Suppressor macrophage treated with lipopolysaccharide for 1 hour (primary cell): ENCODE measurements around the gene ZNF322.
"Not testable (repeated sequence)": the region's sequence is repeated elsewhere in the genome, so short reads cannot be mapped to it uniquely, and the experiment has no call there.

Experiments used
- DNase-seq, 3 donors: peaks; one replicate each; pipeline ENCODE4 v3.0.0-alpha.2; 2020 to 2022

ZNF322 gene

DNA sequence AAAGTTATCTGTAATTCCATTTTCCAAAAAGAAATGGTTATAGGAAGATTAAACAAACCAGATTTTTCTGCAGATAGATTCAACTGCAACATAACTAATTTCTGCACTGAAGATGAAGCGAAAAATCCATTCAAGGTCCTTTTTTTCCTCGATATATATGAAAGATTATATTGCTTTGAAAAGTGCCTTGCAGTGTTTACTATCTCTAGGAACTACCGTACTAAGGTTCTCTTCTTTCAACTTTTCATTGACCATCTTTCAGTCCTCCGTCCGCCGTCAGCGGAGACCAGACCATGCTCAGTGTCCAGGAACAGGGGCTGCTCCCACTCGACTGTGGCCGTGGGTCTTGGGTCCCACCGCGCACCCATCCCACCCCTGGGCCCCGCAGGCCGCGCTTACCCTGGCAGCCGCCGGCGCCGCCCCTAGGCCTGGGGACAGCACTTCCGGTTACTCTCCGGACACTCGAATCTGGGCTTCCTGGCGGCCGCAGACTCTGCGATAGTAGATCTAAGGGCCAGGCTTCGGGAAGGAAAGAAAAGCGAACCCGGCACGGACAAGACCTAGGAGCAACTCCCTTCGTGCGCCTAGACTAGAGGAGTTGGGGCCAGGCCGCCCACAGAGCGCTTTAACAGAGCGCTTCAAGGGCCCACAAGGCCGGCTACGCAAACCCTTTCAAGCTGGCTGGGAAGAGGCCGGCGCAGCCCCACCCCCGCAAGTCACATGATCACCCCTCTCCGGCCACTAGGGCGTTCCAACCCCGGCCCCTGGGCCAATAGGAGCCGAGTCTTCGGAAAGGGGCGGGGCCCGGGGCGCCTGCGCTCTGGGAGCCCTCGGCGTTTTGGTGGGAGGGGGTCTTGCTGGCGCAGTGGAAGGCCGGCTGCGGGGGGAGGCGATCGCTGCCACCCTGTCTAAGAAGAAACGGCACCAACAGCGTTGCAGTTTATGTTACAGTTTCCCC lies at the start of gene ZNF322:
Gene ZNF322, minus strand, starts transcription at position 705 of the 958 bp plus-strand sequence. CDS start 21,193 bp downstream, outside the sequence.
- peak; percentile 94 to 98 (median 95) for DNase-seq

DNA sequence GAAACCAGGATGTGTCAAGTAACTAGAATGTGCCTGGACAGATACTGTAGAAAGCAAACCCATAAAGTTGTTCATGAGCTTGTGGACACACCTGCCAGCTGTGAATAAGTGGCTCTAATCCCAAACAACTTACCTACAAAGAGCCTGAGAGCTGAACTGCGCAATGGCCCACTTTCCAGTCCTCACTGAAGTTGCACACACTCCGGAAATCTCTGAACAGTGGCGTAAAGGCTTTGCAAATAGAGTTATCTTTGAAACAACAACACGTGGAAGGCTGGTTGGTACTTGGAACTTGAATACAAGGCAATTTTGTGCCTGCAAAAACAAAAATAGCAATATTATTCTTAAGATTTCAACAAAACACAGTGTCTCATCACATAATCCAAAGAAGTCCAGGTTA lies 46.2 kb upstream of the ZNF322 start:
- not testable (repeated sequence) for DNase-seq

GRCh38 chr6:26705352-26705751 lies 45.8 kb upstream of the ZNF322 start:
- not testable (repeated sequence) for DNase-seq

DNA sequence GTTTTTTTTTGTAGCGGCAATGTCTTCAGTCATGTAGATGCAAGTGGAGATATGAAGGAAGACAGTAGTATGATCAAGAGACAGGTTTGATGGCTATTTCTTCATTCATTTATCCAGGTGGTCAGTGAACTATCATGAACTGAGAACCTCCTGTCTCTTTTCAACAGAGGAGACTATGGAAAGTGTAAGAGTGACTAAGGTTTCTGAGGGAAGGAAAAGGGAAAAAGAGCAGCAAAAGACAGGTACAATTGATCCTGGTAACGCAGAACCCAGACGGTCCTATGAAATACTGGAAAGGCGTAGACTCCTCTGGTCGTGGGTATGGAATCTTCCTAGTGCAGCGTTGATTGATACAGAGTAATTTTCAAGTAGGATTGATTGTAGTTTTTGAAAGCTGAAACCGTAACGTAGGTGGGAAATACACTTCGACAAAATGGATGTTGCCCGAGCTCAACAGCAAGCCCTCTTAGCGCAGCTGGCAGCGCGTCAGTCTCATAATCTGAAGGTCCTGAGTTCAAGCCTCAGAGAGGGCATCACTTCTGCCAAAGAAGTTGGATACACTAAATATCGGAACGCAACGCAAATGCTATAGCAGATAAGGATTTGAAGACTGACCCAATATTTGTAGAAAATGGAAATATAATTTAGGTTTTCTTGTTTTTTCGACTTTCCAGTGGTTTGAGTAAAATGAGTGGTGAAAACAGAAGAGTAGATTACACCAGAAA lies 41.6 kb upstream of the ZNF322 start:
- DNase-seq = not testable (repeated sequence)

GRCh38 chr6:26697496-26697895 lies 38.0 kb upstream of the ZNF322 start:
- DNase-seq = not testable (repeated sequence)

- not testable (repeated sequence) for DNase-seq
Observed at GRCh38 chr6:26689324-26689947, 29.9 kb upstream of the ZNF322 start.

- not testable (repeated sequence) for DNase-seq
Observed at GRCh38 chr6:26682435-26683042, 23.0 kb upstream of the ZNF322 start.

GRCh38 chr6:26673287-26673686 lies 13.7 kb upstream of the ZNF322 start:
- DNase-seq = not testable (repeated sequence)

DNA sequence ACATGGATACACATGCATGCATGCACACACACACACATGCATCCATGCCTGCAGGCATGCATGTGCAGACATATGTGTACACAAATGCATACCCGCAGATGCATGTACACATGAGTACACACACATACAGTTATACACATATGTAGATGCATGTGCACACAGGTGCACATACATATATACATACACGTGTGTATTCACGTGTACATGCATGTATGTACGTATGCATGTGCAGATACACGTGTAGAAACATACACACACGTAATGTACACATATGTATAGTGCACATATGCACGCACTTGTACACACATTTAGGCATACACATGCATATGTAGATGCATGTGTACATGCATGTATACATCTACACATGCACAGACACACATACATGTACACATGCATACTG lies 11.0 kb upstream of the ZNF322 start:
- not testable (repeated sequence) for DNase-seq

DNA sequence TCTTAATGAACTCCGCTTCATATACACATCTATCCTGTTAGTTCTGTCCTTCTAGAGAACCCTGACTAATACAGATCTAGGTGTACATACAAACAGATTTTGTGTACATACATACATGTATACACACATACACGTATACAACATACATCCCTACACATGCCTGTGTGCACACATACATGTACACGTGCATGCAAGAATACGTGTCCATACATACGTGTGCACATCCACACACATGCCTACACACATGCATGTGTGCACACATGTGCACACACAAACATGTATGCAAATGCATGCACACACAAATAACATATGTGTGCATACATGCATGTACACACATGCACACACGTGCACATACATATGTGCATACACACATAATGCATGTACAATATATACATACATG lies 10.5 kb upstream of the ZNF322 start:
- DNase-seq = not testable (repeated sequence)

DNA sequence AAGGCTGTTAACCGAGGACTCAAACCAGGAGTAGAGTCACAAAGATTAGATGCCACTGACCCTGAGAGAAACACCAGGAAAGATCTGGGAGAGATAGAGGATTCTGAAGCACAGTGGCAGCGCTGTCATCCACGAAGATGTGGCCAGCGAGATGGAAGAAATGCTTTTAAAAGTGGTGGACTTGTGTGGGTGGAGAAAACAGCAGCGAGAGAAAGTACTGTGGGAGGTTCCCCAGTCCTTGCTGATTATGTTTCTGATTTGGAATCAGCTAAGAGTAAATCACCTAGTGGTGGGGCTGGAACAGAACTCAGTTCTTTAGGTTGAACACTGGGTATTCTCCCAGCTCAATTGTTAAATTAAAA lies 435 bp upstream of the ZNF322 start:
- peak; percentile 19 to 39 (median 20) for DNase-seq

- peak in 1 of 3 donors; percentile 8 for DNase-seq
Observed at GRCh38 chr6:26657256-26657655, 2.3 kb downstream of the ZNF322 start.

DNA sequence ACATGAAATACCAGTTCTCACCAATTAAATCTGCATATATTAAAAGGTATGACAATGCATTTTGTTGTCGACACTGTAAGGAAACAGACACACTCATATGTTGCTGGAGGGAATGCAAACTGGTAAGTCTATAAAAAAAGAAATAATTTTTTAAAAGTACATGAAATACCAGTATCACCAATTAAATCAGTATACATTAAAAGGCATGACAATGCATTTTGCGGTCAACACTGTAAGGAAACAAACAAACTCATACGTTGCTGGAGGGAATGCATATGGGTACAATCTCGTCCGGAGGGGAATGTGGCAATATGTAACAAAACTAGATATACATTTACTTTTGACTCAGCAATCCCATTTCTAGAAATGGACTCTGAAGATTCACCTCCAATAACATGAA lies 6.5 kb downstream of the ZNF322 start:
- DNase-seq = no peak

GRCh38 chr6:26651133-26651781 lies 8.3 kb downstream of the ZNF322 start:
- no peak for DNase-seq

DNA sequence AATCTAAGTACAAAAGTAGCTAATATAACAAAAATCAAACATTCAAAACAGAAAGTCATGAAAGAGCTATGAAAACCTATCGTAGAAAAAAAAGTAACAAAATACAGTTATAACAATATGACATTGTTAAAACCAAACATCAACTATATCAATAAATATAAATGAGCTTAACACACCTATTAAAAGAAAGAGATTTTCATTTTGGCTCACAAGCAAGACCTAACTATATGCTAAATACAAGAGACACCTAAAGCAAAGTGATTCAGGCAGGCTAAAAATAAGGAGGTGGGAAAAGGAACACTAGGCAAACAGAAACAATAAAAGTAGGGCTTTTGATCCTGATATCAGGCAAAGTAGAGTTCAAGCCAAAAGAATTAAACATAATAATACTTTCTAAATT lies 13.5 kb downstream of the ZNF322 start:
- DNase-seq = no peak

- DNase-seq = no peak
Observed at GRCh38 chr6:26640806-26641205, 18.7 kb downstream of the ZNF322 start.

GRCh38 chr6:26629359-26629758 lies 30.2 kb downstream of the ZNF322 start:
- DNase-seq = no peak

DNA sequence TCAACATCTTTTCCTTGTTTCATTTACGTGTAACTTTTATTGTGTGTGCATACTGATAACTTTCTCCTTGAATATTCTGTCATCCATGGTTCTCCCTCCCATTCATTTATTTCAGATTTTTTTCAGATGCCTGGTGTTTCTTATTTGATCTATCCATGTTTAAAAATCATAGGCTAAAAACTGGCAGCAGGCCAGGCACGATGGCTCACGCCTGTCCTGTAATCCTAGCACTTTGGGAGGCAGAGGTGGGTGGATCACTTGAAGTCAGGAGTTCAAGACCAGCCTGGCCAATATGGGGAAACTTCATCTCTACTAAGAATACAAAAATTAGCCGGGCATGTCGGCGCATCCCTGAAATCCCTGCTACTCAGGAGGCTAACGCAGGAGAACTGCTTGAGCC lies 31.7 kb downstream of the ZNF322 start:
- no peak for DNase-seq

GRCh38 chr6:26624557-26624956 lies 35.0 kb downstream of the ZNF322 start:
- no peak for DNase-seq

DNA sequence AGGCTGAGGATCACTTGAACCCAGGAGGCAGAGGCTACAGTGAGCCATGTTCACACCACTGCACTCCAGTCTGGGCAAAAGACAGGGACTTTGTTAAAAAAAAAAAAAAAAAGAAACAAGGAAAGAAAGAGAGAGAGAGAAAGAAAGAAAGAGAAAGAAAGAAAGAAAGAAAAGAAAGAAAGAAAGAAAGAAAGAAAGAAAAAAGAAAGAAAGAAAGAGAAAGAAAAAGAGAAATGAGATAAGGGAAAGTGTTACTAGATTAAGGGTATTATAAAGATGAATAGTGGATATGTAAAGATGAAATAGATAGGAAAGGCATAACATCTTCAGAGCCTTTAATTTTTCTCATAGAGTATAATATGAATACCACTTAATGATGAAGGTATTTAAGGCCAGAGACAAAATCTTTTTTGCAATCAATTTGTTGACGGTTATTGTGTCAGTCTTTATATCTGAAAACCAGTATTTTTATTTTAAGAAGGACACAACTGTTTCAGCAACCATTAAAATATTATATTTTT lies 36.1 kb downstream of the ZNF322 start:
- no peak for DNase-seq

DNA sequence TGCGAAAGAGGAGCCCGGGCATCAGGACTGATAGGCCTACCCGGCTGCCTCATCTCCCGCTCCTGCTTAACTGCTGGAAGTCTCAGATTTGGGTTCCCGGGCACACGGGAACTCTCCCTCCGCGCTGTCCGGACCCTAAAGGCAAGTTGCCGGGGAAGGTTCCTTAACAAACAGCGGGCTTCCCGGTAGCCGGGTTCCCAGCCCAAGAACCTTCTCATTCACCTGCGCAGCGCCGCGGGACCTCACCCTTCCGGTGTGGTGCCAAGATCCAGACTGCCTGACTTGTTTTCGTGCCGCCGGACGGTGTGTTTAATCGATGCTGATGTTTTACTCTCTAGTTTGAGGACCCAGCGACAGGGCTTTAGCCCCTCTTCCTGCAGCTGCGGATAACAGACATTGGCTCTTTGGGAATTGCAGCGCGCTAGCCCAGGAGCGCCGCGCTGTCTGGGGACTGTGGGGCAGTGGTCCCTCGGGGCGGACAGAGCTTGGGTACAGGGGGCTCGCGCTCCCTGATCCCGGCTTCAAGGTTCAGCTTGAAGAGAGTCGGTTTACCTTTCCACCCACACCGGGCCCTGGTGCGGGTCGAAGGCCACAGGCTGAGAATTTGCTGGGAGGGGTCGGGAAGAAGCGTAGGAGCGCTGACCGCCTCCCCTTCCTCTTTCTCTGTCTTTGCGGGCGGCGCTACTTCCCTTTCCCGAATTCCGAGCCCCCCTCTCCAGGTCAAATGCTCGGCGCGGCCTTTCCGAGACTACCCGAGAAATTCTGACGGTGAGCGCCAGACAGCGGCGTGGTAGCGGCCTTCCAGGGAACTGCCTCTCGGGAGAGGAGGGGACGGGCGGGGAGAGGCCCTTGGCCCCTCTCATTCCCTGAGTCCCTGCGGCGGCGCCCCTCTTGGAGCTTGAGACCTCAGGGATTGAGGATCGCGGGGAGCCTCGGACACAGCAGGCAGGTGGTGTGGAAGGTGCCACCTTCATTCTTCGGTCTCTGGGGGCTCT lies 45.6 kb downstream of the ZNF322 start:
- DNase-seq = peak in 2 of 3 donors; percentile 17 to 42
